Calu3 (cell line): Measurements from ENCODE around the gene KMT2E. TPM values are rescaled to one million over a fixed set of nuclear protein-coding genes. Genes with fewer than 3 reads are reported as not detected.

Experiments
- BruUV-seq: library from RNA; stranded (reverse); fragments of 400-500 nt; replicated peaks from 2 replicates; lab custom pipeline; 2021; lab: Mats Ljungman, UMichigan
- CTCF ChIA-PET: fragments of 300-600 bp; sonication (Branson Sonifier 250); formaldehyde crosslinking; loops from one replicate; lab custom pipeline; 2022; ENCODE audit warnings: antibody characterized with exemption; lab: Charles Lee
- DNase-seq: peaks from one replicate; pipeline ENCODE4 v3.0.0; 2022
- H3K27ac Mint-ChIP-seq: one replicate; pipeline ENCODE4 v1.8.0; 2022; ENCODE audit warnings: mixed read lengths; ENCODE audit not compliant: unreplicated experiment
- H3K27me3 Mint-ChIP-seq: one replicate; pipeline ENCODE4 v1.8.0; 2022; ENCODE audit warnings: mixed read lengths; ENCODE audit not compliant: unreplicated experiment
- H3K36me3 Mint-ChIP-seq: one replicate; pipeline ENCODE4 v1.8.0; 2022; ENCODE audit warnings: mild to moderate bottlenecking, moderate library complexity, mixed read lengths; ENCODE audit not compliant: insufficient read depth, unreplicated experiment
- H3K4me1 Mint-ChIP-seq: one replicate; pipeline ENCODE4 v1.8.0; 2022; ENCODE audit warnings: mild to moderate bottlenecking, low read depth, mixed read lengths; ENCODE audit not compliant: unreplicated experiment
- H3K4me3 Mint-ChIP-seq: one replicate; pipeline ENCODE4 v1.8.0; 2022; ENCODE audit warnings: mild to moderate bottlenecking, low read depth, moderate library complexity, mixed read lengths; ENCODE audit not compliant: unreplicated experiment
- H3K9me3 Mint-ChIP-seq: one replicate; pipeline ENCODE4 v1.8.0; 2022; ENCODE audit warnings: low read depth, mixed read lengths; ENCODE audit not compliant: unreplicated experiment
- intact Hi-C: fragments of 100-400 bp; cut with micrococcal nuclease; formaldehyde crosslinking; loops from one replicate; pipeline ENCODE4 v1.10.0; 2022; ENCODE audit not compliant: unreplicated experiment
- total RNA-seq: library from RNA; stranded (reverse); gene quantifications from 2 replicates; pipeline ENCODE4 v1.2.3, GENCODE V29; 2022
- TF ChIP-seq, protein P1 (sequence below): fragments of 200-600 bp; IDR thresholded peaks from one replicate; pipeline ENCODE4 v1.8.0; 2022; ENCODE audit warnings: antibody characterized with exemption; ENCODE audit not compliant: unreplicated experiment

Gene KMT2E
- total RNA-seq, 1 experiment from 2014 or later, result 39.1 TPM

GRCh38 chr7:105011831-105012502 lies 2.0 kb upstream of the KMT2E start:
- BruUV-seq, result TSS peak; percentile 22
- no peak for DNase-seq
- no peaks in the 10 kb centered on the region for H3K9me3 Mint-ChIP-seq

GRCh38 chr7:105012503-105013220 lies 1.3 kb upstream of the KMT2E start:
- Mint-ChIP-seq H3K27ac (peak overlapping the region; percentile 100), H3K36me3 (peaks cover 90% of the 10 kb centered on the region), H3K9me3 (no peaks in the 10 kb centered on the region), H3K4me3 (peak overlapping the region; percentile 93), H3K4me1 (peaks cover 15% of the 10 kb centered on the region), H3K27me3 (no peaks in the 10 kb centered on the region)
- intact Hi-C loops, result loop anchor here (2.0 to 10.0 kb wide), 2 partner anchors 68 to 88 kb away; no protein-coding TSS in a partner anchor
- peak; percentile 98 for DNase-seq
- CTCF ChIA-PET, result no interaction called here
- TF ChIP-seq, protein P1, sequence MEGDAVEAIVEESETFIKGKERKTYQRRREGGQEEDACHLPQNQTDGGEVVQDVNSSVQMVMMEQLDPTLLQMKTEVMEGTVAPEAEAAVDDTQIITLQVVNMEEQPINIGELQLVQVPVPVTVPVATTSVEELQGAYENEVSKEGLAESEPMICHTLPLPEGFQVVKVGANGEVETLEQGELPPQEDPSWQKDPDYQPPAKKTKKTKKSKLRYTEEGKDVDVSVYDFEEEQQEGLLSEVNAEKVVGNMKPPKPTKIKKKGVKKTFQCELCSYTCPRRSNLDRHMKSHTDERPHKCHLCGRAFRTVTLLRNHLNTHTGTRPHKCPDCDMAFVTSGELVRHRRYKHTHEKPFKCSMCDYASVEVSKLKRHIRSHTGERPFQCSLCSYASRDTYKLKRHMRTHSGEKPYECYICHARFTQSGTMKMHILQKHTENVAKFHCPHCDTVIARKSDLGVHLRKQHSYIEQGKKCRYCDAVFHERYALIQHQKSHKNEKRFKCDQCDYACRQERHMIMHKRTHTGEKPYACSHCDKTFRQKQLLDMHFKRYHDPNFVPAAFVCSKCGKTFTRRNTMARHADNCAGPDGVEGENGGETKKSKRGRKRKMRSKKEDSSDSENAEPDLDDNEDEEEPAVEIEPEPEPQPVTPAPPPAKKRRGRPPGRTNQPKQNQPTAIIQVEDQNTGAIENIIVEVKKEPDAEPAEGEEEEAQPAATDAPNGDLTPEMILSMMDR, result no peak
- BruUV-seq, result no TSS peak

More at GRCh38 chr7:105011831-105012502, 2.0 kb upstream of the KMT2E start:
- Mint-ChIP-seq H3K27ac (peak overlapping the region; percentile 100), H3K4me3 (peak overlapping the region; percentile 93), H3K4me1 (peaks cover 9% of the 10 kb centered on the region), H3K27me3 (no peaks in the 10 kb centered on the region), H3K36me3 (peaks cover 84% of the 10 kb centered on the region)
- CTCF ChIA-PET, result interaction anchor here (0.6 kb wide), 1 partner anchor 23 kb away, joined by 5 read pairs; no protein-coding TSS in a partner anchor
- TF ChIP-seq, protein P1, result no peak
- intact Hi-C loops, result loop anchor here (1.0 to 10.0 kb wide), 3 partner anchors 28 to 87 kb away; no protein-coding TSS in a partner anchor

- BruUV-seq, result no TSS peak
- H3K36me3 Mint-ChIP-seq, result peaks cover 88% of the 10 kb centered on the region
- H3K27me3 Mint-ChIP-seq, result no peaks in the 10 kb centered on the region
- DNase-seq, result peak; percentile 87
- CTCF ChIA-PET, result interaction anchor here (0.7 kb wide), 1 partner anchor 1514 kb away, joined by 3 read pairs; no protein-coding TSS in a partner anchor
- peak overlapping the region; percentile 100 for H3K27ac Mint-ChIP-seq
- peak overlapping the region; percentile 93 for H3K4me3 Mint-ChIP-seq
- intact Hi-C loops, result loop anchor here (2.0 to 10.0 kb wide), 2 partner anchors 69 to 89 kb away; no protein-coding TSS in a partner anchor
- peaks cover 11% of the 10 kb centered on the region for H3K4me1 Mint-ChIP-seq
- TF ChIP-seq, protein P1, result no peak
- no peaks in the 10 kb centered on the region for H3K9me3 Mint-ChIP-seq
These were observed 687 bp upstream of the KMT2E start for GRCh38 chr7:105013221-105013815.

DNA sequence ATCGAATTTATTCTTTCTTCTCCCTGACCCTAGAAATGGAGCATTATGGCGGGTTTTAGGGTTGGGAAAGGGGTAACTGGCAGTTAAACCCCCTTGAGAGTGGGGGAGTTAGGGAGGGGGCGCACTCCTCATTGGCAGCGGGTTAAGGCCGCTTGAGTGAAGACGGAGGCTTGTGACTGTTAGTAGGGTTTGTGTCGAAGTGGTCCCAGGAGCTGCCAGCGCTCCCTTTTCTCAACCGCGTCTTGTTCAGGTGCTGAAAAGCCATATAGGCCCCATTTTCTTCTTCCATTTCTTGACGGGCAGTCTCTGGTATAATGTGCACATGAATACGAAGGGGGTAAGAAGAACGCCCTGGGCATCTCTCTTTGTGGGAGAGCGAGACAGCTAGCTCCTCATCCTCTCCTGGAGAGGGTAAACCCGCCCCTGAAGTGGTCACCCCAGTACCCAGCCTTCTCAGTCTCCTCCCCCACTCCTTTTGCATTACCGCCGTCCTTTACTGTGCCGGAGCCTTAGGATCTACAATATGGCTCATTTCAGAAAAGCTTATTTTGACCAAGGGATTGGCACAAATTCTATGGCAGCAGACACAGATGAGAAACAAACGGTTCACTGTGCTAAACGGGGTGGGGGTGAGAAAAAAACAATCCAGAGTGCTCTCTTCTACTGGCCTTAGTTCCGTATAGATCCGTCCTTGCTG lies 836 bp downstream of the KMT2E start:
- CTCF ChIA-PET, result no interaction called here
- intact Hi-C loops, result loop anchor here (10.0 kb wide), 1 partner anchor 90 kb away; no protein-coding TSS in a partner anchor

More for the DNA sequence above, 836 bp downstream of the KMT2E start:
- Mint-ChIP-seq H3K27ac (peak overlapping the region; percentile 100), H3K27me3 (no peaks in the 10 kb centered on the region), H3K4me1 (peaks cover 6% of the 10 kb centered on the region), H3K4me3 (peak overlapping the region; percentile 93), H3K36me3 (peaks cover 77% of the 10 kb centered on the region), H3K9me3 (no peaks in the 10 kb centered on the region)
- TF ChIP-seq, protein P1, result no peak
- peak; percentile 23 for DNase-seq
- no TSS peak for BruUV-seq
